Spinal cord (tissue), 10 donors: ENCODE results near the gene ARHGEF2. TPM values are rescaled to one million over a fixed set of nuclear protein-coding genes. Genes with fewer than 3 reads are reported as not detected.

Experiments used
- DNase-seq, 6 donors: peaks; one replicate each; pipeline versions ENCODE4 v3.0.0 to v3.0.0-alpha.2; 2013 to 2015; ENCODE audit warnings: low spot score in 6 of 6, low read depth in 4 of 6
- H3K27ac ChIP-seq: one replicate; pipeline ENCODE4 v1.5.1; 2013; ENCODE audit warnings: low read depth, low read length, control low read depth
- H3K27me3 ChIP-seq: one replicate; pipeline ENCODE4 v1.6.1; 2013; ENCODE audit warnings: low read length; ENCODE audit not compliant: control insufficient read depth, insufficient read depth
- H3K36me3 ChIP-seq: one replicate; pipeline ENCODE4 v1.6.1; 2013; ENCODE audit warnings: low read length; ENCODE audit not compliant: control insufficient read depth, insufficient read depth
- H3K4me1 ChIP-seq: one replicate; pipeline ENCODE4 v1.6.1; 2013; ENCODE audit warnings: low read length; ENCODE audit not compliant: control insufficient read depth, insufficient read depth
- H3K4me3 ChIP-seq: one replicate; pipeline ENCODE4 v1.5.1; 2013; ENCODE audit warnings: low read depth, low read length, control low read depth
- H3K9me3 ChIP-seq: one replicate; pipeline ENCODE4 v1.6.1; 2013; ENCODE audit warnings: low read length; ENCODE audit not compliant: control insufficient read depth, insufficient read depth
- WGBS: methylation state at CpG from one replicate; pipeline ENCODE4 v1.1.5; 2013; ENCODE audit warnings: missing lambda C conversion rate; ENCODE audit not compliant: insufficient coverage; 5-methylcytosine and 5-hydroxymethylcytosine counted together
- polyA plus RNA-seq, 2 donors: library from polyadenylated mRNA; unstranded; fragments of 120-200 nt; gene quantifications; one replicate each; pipeline ENCODE4 v1.2.1, GENCODE V29; 2013; ENCODE audit not compliant: insufficient read length in 2 of 2
- total RNA-seq, 2 donors: library from RNA; depleted of rRNA in 1 of 2; stranded (reverse); fragments of 120-200 nt in 1 of 2; fragments of >200 nt in 1 of 2; gene quantifications; one replicate each; pipeline versions ENCODE4 v1.2.3 to v1.2.4, GENCODE V29; 2013 to 2014
- donor health status: healthy.

Gene ARHGEF2
- total and polyA plus RNA-seq, 4 donors: 62.1 to 95.5 (median 74.8) TPM

- H3K36me3 ChIP-seq: no peaks in the 10 kb centered on the region
- WGBS: 76% methylated on average over 3 of the region's 6 CpGs
- H3K27ac ChIP-seq: no peak overlapping the region
- peaks cover 36% of the 10 kb centered on the region for H3K4me1 ChIP-seq
- DNase-seq: peak in 1 of 6 donors; percentile 23
- no peaks in the 10 kb centered on the region for H3K9me3 ChIP-seq
- no peak overlapping the region for H3K4me3 ChIP-seq
- H3K27me3 ChIP-seq: no peaks in the 10 kb centered on the region
Observed at GRCh38 chr1:155981266-155982088, 3.1 kb upstream of the ARHGEF2 start.

GRCh38 chr1:155979597-155980343 lies 1.4 kb upstream of the ARHGEF2 start:
- Histone ChIP-seq H3K9me3 (no peaks in the 10 kb centered on the region), H3K36me3 (no peaks in the 10 kb centered on the region), H3K4me1 (peaks cover 53% of the 10 kb centered on the region), H3K4me3 (peak overlapping the region; percentile 96), H3K27ac (peak overlapping the region; percentile 93), H3K27me3 (no peaks in the 10 kb centered on the region)
- 69% methylated on average over 3 of the region's 4 CpGs for WGBS
- DNase-seq: no peak

GRCh38 chr1:155978973-155979429 lies 654 bp upstream of the ARHGEF2 start:
- Histone ChIP-seq H3K27me3 (no peaks in the 10 kb centered on the region), H3K4me3 (peak overlapping the region; percentile 96), H3K27ac (peak overlapping the region; percentile 93), H3K9me3 (no peaks in the 10 kb centered on the region), H3K4me1 (peaks cover 61% of the 10 kb centered on the region), H3K36me3 (no peaks in the 10 kb centered on the region)
- DNase-seq: no peak
- 38% methylated on average over 4 of the region's 8 CpGs for WGBS

- Histone ChIP-seq H3K9me3 (no peaks in the 10 kb centered on the region), H3K4me3 (peak overlapping the region; percentile 96), H3K36me3 (no peaks in the 10 kb centered on the region), H3K4me1 (peaks cover 67% of the 10 kb centered on the region), H3K27me3 (no peaks in the 10 kb centered on the region), H3K27ac (peak overlapping the region; percentile 93)
- WGBS: 0% methylated on average over 39 of the region's 52 CpGs
- DNase-seq: peak in 2 of 6 donors; percentile 65 to 75
Observed at GRCh38 chr1:155977690-155978324, 540 bp downstream of the ARHGEF2 start.

GRCh38 chr1:155976913-155977689 lies 1.2 kb downstream of the ARHGEF2 start:
- peaks cover 74% of the 10 kb centered on the region for H3K4me1 ChIP-seq
- DNase-seq: peak in 2 of 6 donors; percentile 35 to 52

GRCh38 chr1:155976062-155976912 lies 2.1 kb downstream of the ARHGEF2 start:
- H3K27ac ChIP-seq: peak overlapping the region; percentile 93
- WGBS: 2% methylated on average over 10 of the region's 14 CpGs
- DNase-seq: peak in 4 of 6 donors; percentile 31 to 93 (median 68)

More at GRCh38 chr1:155976913-155977689, 1.2 kb downstream of the ARHGEF2 start:
- peak overlapping the region; percentile 93 for H3K27ac ChIP-seq
- WGBS: 9% methylated on average over 4 of the region's 5 CpGs
- peaks cover 3% of the 10 kb centered on the region for H3K36me3 ChIP-seq
- H3K9me3 ChIP-seq: no peaks in the 10 kb centered on the region
- no peaks in the 10 kb centered on the region for H3K27me3 ChIP-seq
- peak overlapping the region; percentile 96 for H3K4me3 ChIP-seq

DNA sequence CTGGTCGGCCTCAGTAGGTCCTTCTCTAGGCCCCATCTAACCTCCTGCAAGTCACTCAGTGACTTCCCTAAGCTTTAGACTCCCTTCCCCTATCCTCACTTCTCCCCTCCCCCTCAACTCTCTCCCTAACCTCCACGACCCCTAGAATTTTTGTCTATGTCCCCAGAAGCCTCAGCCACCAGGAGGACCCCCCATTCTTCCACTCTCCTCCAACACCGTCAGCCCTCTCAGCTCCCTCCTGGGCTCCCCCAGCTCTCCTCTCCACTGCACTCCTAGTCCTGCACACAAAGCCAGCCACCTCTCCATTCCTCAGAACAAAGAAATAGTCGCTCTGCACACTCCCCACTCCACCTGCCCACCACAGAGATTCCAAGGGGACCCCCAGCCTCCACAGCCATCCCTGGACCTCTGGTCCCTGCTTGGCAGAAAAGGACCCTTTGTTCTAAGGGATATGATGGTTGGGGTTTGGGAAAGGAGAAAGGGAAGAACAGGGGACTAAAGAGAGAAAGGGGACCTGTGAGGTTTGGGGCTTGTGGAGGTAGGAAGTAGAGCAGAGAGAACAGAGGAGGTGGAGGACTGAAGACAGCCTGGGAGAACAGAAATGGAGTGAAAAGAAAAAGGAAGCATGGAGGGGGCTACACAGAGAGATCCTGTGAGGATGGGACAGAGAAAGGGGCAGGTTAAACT lies 2.8 kb downstream of the ARHGEF2 start:
- 9% methylated on average over 3 of the region's 4 CpGs for WGBS
- Histone ChIP-seq H3K9me3 (no peaks in the 10 kb centered on the region), H3K36me3 (peaks cover 10% of the 10 kb centered on the region), H3K4me1 (peaks cover 90% of the 10 kb centered on the region), H3K4me3 (peak overlapping the region; percentile 96), H3K27me3 (no peaks in the 10 kb centered on the region), H3K27ac (peak overlapping the region; percentile 93)
- peak in 2 of 6 donors; percentile 33 to 55 for DNase-seq

More at GRCh38 chr1:155976062-155976912, 2.1 kb downstream of the ARHGEF2 start:
- H3K9me3 ChIP-seq: no peaks in the 10 kb centered on the region
- no peaks in the 10 kb centered on the region for H3K27me3 ChIP-seq
- peak overlapping the region; percentile 96 for H3K4me3 ChIP-seq
- H3K36me3 ChIP-seq: peaks cover 6% of the 10 kb centered on the region
- H3K4me1 ChIP-seq: peaks cover 82% of the 10 kb centered on the region
